NCI-H524 (cell line): Measurements from ENCODE around the gene PPP2R2B.
"Not testable (repeated sequence)": the region's sequence is repeated elsewhere in the genome, so short reads cannot be mapped to it uniquely, and the experiment has no call there.

Source experiments
- DNase-seq, 2 experiments: peaks; one replicate each; lab custom pipeline; 2025; lab: John Stamatoyannopoulos, UW

PPP2R2B gene

GRCh38 chr5:146609731-146610130 is 268.8 kb downstream of the PPP2R2B start:
- not testable (repeated sequence) for DNase-seq

- peak in 1 of 2 experiments; percentile 38 for DNase-seq
Observed at GRCh38 chr5:146607659-146608332, 270.8 kb downstream of the PPP2R2B start.

GRCh38 chr5:146606893-146607292 is 271.7 kb downstream of the PPP2R2B start:
- DNase-seq, result no peak

GRCh38 chr5:146600376-146600775 is 278.2 kb downstream of the PPP2R2B start:
- DNase-seq, result no peak

GRCh38 chr5:146599261-146599660 is 279.3 kb downstream of the PPP2R2B start:
- no peak for DNase-seq

GRCh38 chr5:146595088-146595487 is 283.5 kb downstream of the PPP2R2B start:
- DNase-seq, result no peak

GRCh38 chr5:146592352-146592751 is 286.2 kb downstream of the PPP2R2B start:
- DNase-seq, result no peak

GRCh38 chr5:146589028-146589345 is 289.6 kb downstream of the PPP2R2B start:
- DNase-seq, result no peak

GRCh38 chr5:146588331-146589027 is 290.1 kb downstream of the PPP2R2B start:
- DNase-seq, result peak in 1 of 2 experiments; percentile 27

- no peak for DNase-seq
Observed at GRCh38 chr5:146586752-146587151, 291.8 kb downstream of the PPP2R2B start.

GRCh38 chr5:146584750-146585149 is 293.8 kb downstream of the PPP2R2B start:
- no peak for DNase-seq

- no peak for DNase-seq
Observed at GRCh38 chr5:146582051-146582596, 296.4 kb downstream of the PPP2R2B start.

GRCh38 chr5:146580237-146580636 is 298.3 kb downstream of the PPP2R2B start:
- peak in 1 of 2 experiments; percentile 28 for DNase-seq

- DNase-seq, result no peak
Observed at GRCh38 chr5:146574713-146575112, 303.8 kb downstream of the PPP2R2B start.

GRCh38 chr5:146568161-146568560 is 310.4 kb downstream of the PPP2R2B start:
- DNase-seq, result no peak

GRCh38 chr5:146565764-146566367 is 312.7 kb downstream of the PPP2R2B start:
- peak; percentile 68 to 88 for DNase-seq

GRCh38 chr5:146564007-146564762 is 314.4 kb downstream of the PPP2R2B start:
- no peak for DNase-seq

- no peak for DNase-seq
Observed at GRCh38 chr5:146562461-146562860, 316.1 kb downstream of the PPP2R2B start.

GRCh38 chr5:146561711-146562110 is 316.8 kb downstream of the PPP2R2B start:
- DNase-seq, result no peak

- no peak for DNase-seq
Observed at GRCh38 chr5:146560205-146560812, 318.2 kb downstream of the PPP2R2B start.

- DNase-seq, result not testable (repeated sequence)
Observed at GRCh38 chr5:146556884-146557283, 321.7 kb downstream of the PPP2R2B start.

GRCh38 chr5:146553446-146553845 is 325.1 kb downstream of the PPP2R2B start:
- DNase-seq, result no peak
